Smooth muscle cell (in vitro differentiated cells): ENCODE data around the gene CDR2. TPM values are rescaled to one million over a fixed set of nuclear protein-coding genes. Genes with fewer than 3 reads are reported as not detected.
"Not testable (repeated sequence)": the region's sequence is repeated elsewhere in the genome, so short reads cannot be mapped to it uniquely, and the experiment has no call there.

Experiments
- DNase-seq: peaks from one replicate; lab custom pipeline; 2025; ENCODE audit not compliant: unreplicated experiment; lab: John Stamatoyannopoulos, UW
- H2AFZ ChIP-seq: fragments of 200-600 bp; sonication (generic); 2 replicates; pipeline ENCODE4 v1.6.0; 2016; ENCODE audit warnings: antibody characterized with exemption, low read depth, mild to moderate bottlenecking
- H3F3A ChIP-seq: fragments of 200-600 bp; sonication (generic); 2 replicates; pipeline ENCODE4 v1.6.0; 2017; ENCODE audit warnings: antibody characterized with exemption, low read depth
- H3K27ac ChIP-seq: fragments of 200-600 bp; sonication (generic); 2 replicates; pipeline ENCODE4 v1.5.1; 2016; ENCODE audit warnings: low read depth, mild to moderate bottlenecking
- H3K27me3 ChIP-seq: fragments of 200-600 bp; sonication (generic); 2 replicates; pipeline ENCODE4 v1.6.1; 2016; ENCODE audit warnings: low read depth, mild to moderate bottlenecking
- H3K36me3 ChIP-seq: fragments of 200-600 bp; sonication (generic); 2 replicates; pipeline ENCODE4 v1.5.1; 2016; ENCODE audit warnings: low read depth
- H3K4me1 ChIP-seq: fragments of 200-600 bp; sonication (generic); 2 replicates; pipeline ENCODE4 v1.5.1; 2016; ENCODE audit warnings: low read depth
- H3K4me2 ChIP-seq: fragments of 200-600 bp; sonication (generic); 2 replicates; pipeline ENCODE4 v1.6.0; 2016; ENCODE audit warnings: mild to moderate bottlenecking
- H3K4me3 ChIP-seq: fragments of 200-600 bp; sonication (generic); 2 replicates; pipeline ENCODE4 v1.5.1; 2016; ENCODE audit warnings: mild to moderate bottlenecking
- H3K79me2 ChIP-seq: fragments of 200-600 bp; sonication (generic); 2 replicates; pipeline ENCODE4 v1.6.0; 2016; ENCODE audit warnings: low read depth, mild to moderate bottlenecking
- H3K9ac ChIP-seq: fragments of 200-600 bp; sonication (generic); 2 replicates; pipeline ENCODE4 v1.6.0; 2016; ENCODE audit warnings: low read depth
- H3K9me3 ChIP-seq: fragments of 200-600 bp; sonication (generic); replicated peaks from 2 replicates; pipeline ENCODE4 v1.5.1; 2016; ENCODE audit warnings: low read depth
- H4K20me1 ChIP-seq: fragments of 200-600 bp; sonication (generic); 2 replicates; pipeline ENCODE4 v1.6.0; 2016; ENCODE audit warnings: low read depth
- WGBS: methylation state at CpG from one replicate; pipeline ENCODE4 v1.1.7; 2016; ENCODE audit warnings: low lambda C conversion rate; 5-methylcytosine and 5-hydroxymethylcytosine counted together
- polyA plus RNA-seq: library from polyadenylated mRNA; unstranded; fragments of >200 nt; fragmentation: Nextera tagmentation; extraction: Ambion mirVana; gene quantifications from 2 replicates; pipeline ENCODE4 v1.2.1, GENCODE V29; 2016
- total RNA-seq: library from RNA; depleted of rRNA; stranded (reverse); fragments of >200 nt; gene quantifications from 2 replicates; pipeline ENCODE4 v1.2.3, GENCODE V29; 2014
- TF ChIP-seq, protein P1 (sequence below): fragments of 200-600 bp; sonication (generic); IDR thresholded peaks from 2 replicates; pipeline ENCODE4 v1.5.1; 2017; ENCODE audit warnings: borderline replicate concordance, mild to moderate bottlenecking, antibody characterized with exemption; ENCODE audit not compliant: insufficient read depth, poor library complexity, severe bottlenecking

CDR2 gene
- total and polyA plus RNA-seq, 2 experiments from 2014 or later = 47.4 to 67.3 TPM

DNA sequence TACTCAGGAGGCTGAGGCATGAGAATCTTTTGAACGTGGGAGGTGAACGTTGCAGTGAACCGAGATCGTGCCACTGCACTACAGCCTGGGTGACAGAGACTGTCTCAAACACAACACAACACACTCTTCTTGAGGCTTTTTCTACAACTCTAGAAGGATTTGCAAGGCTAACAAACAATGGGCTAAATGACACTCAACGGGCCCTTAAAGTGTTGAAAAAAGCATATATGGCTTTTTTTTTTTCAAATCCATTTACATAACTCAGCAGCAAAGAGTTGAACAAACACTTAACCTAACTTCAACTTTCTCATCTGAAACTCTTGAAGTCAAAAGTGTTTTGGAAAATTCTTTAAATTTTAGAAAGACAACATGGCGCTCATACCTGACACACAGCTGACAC lies 22.3 kb downstream of the CDR2 start:
- peak overlapping the region; percentile 66 for H3K4me2 ChIP-seq
- TF ChIP-seq, protein P1, sequence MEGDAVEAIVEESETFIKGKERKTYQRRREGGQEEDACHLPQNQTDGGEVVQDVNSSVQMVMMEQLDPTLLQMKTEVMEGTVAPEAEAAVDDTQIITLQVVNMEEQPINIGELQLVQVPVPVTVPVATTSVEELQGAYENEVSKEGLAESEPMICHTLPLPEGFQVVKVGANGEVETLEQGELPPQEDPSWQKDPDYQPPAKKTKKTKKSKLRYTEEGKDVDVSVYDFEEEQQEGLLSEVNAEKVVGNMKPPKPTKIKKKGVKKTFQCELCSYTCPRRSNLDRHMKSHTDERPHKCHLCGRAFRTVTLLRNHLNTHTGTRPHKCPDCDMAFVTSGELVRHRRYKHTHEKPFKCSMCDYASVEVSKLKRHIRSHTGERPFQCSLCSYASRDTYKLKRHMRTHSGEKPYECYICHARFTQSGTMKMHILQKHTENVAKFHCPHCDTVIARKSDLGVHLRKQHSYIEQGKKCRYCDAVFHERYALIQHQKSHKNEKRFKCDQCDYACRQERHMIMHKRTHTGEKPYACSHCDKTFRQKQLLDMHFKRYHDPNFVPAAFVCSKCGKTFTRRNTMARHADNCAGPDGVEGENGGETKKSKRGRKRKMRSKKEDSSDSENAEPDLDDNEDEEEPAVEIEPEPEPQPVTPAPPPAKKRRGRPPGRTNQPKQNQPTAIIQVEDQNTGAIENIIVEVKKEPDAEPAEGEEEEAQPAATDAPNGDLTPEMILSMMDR = no peak
- H4K20me1 ChIP-seq = peaks cover 96% of the 10 kb centered on the region

DNA sequence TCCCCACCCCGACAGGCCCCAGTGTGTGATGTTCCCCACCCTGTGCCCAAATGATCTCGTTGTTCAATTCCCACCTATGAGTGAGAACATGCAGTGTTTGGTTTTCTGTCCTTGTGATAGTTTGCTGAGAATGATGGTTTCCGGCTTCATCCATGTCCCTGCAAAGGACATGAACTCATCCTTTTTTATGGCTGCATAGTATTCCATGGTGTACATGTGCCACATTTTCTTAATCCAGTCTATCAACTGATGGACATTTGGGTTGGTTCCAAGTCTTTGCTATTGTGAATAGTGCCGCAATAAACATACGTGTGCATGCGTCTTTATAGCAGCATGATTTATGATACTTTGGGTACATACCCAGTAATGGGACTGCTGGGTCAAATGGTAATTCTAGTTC lies 23.4 kb downstream of the CDR2 start:
- H3K9ac ChIP-seq, H3K4me2 ChIP-seq, H3K9me3 ChIP-seq, H3K4me1 ChIP-seq, H2AFZ ChIP-seq, H3K27ac ChIP-seq, H3K4me3 ChIP-seq, DNase-seq, H3K27me3 ChIP-seq: not testable (repeated sequence)
- H4K20me1 ChIP-seq = peaks cover 85% of the 10 kb centered on the region
- peaks cover 29% of the 10 kb centered on the region for H3K36me3 ChIP-seq
- H3K79me2 ChIP-seq = peaks cover 44% of the 10 kb centered on the region
- WGBS = over 99% methylated on average over 6 of the region's 6 CpGs
- peaks cover 19% of the 10 kb centered on the region for H3F3A ChIP-seq

More for the DNA sequence above, 22.3 kb downstream of the CDR2 start:
- DNase-seq = no peak
- H3K79me2 ChIP-seq = peaks cover 55% of the 10 kb centered on the region
- H3K9me3 ChIP-seq = no peaks in the 10 kb centered on the region
- peaks cover 23% of the 10 kb centered on the region for H3K36me3 ChIP-seq
- H3K9ac ChIP-seq = no peak overlapping the region
- H2AFZ ChIP-seq = no peak overlapping the region
- peaks cover 19% of the 10 kb centered on the region for H3F3A ChIP-seq
- peak overlapping the region; percentile 90 for H3K27ac ChIP-seq
- H3K4me1 ChIP-seq = peaks cover 9% of the 10 kb centered on the region
- WGBS = 94% methylated on average over 6 of the region's 6 CpGs
- no peaks in the 10 kb centered on the region for H3K27me3 ChIP-seq
- no peak overlapping the region for H3K4me3 ChIP-seq

DNA sequence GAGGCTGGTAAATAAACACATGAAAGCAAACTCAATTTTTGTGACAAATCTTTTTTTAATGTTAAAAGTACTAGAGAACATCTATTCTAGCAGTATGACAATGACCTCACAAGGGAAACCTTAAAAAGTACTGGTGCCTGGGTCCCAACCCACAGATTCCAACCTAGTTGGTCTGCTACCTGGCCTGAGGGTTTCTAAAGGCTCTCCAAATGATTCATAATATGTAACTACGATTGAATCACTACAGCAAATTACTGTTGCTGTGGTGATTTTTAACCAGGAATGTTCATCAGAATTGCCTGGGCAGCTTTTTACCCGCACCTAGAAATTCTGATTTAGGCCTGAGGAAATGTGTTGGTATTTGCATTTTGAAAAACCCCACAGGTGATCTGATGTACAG lies 26.1 kb downstream of the CDR2 start:
- Histone ChIP-seq H2AFZ (no peak overlapping the region), H3K9me3 (no peaks in the 10 kb centered on the region), H3K27ac (peak overlapping the region; percentile 76), H3K4me1 (no peaks in the 10 kb centered on the region), H3K4me3 (no peak overlapping the region), H3F3A (peaks cover 5% of the 10 kb centered on the region), H3K79me2 (peaks cover 27% of the 10 kb centered on the region), H3K27me3 (no peaks in the 10 kb centered on the region), H3K9ac (peak overlapping the region; percentile 45), H3K4me2 (no peak overlapping the region), H3K36me3 (peaks cover 29% of the 10 kb centered on the region), H4K20me1 (peaks cover 62% of the 10 kb centered on the region)
- 68% methylated on average over 2 of the region's 2 CpGs for WGBS
- TF ChIP-seq, protein P1 = no peak
- DNase-seq = no peak

DNA sequence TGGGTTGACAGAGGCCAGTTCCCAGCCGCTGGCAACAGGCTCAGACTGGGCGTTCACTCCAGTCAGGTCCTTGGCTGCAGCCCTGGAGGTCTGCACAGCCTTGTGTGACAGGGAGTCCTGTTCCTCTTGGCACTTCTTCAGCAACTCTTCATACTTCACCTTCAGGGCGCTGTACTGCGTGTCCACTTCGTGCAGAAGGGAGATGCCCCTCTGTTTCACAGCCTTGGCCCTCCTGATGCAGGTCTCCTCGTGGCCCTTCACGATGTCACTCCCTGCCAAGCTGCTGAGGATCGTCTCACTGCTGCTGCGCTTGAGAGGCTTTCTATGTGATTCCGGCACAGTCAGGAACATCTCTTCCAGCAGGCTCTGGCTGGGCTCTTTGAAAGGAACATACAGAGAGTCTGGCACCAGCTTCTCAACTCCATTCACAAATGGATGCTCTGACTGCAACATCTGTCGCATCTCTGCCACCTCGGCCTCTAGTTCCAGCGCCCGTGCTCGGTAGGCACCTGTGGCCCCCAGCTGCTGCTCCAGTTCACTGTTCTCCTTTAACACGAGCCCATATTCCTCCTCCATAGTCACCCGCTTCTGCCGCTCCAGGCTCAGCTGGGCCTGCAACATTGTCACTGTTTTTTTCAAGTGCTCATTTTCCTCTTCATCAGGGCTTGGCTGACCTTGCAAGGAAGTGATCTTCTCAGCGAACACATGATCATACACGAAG lies 27.2 kb downstream of the CDR2 start:
- no peaks in the 10 kb centered on the region for H3K27me3 ChIP-seq
- no peaks in the 10 kb centered on the region for H3K4me1 ChIP-seq
- no peak overlapping the region for H3K4me2 ChIP-seq
- H3K79me2 ChIP-seq = peaks cover 22% of the 10 kb centered on the region
- no peak overlapping the region for H2AFZ ChIP-seq
- peaks cover 51% of the 10 kb centered on the region for H4K20me1 ChIP-seq
- H3K27ac ChIP-seq = no peak overlapping the region
- no peak overlapping the region for H3K4me3 ChIP-seq
- no peak overlapping the region for H3K9ac ChIP-seq
- 98% methylated on average over 20 of the region's 20 CpGs for WGBS
- no peak for DNase-seq
- peaks cover 29% of the 10 kb centered on the region for H3K36me3 ChIP-seq
- TF ChIP-seq, protein P1 = no peak
- no peaks in the 10 kb centered on the region for H3K9me3 ChIP-seq
- peaks cover 5% of the 10 kb centered on the region for H3F3A ChIP-seq
